Measurements from ENCODE around the gene OSTF1.

DNA sequence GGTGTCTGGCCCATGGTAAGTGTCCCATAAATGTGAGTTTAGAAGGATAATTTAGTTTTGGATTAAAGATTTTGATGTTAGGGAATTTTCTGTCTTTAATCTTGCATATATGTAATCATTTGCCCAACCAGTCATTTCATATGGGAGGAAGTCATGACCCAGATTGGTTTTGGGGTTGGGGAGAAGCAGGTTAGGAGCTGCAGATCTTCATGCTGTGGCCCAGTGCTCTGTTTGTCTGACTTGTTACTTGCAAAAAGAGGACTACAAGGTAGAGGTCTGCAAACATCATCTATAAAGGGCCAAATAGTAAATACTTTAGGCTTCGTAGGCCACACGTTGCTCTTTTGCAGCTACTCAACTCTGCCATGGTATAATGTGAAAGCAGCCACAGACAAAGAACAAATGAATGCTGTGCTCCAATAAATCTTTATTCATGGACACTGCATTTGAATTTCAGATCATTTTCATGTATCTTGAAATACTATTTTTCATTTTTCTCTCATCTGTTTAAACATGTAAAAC lies 16.8 kb downstream of the OSTF1 start:
- TF ChIP-seq, protein P1, sequence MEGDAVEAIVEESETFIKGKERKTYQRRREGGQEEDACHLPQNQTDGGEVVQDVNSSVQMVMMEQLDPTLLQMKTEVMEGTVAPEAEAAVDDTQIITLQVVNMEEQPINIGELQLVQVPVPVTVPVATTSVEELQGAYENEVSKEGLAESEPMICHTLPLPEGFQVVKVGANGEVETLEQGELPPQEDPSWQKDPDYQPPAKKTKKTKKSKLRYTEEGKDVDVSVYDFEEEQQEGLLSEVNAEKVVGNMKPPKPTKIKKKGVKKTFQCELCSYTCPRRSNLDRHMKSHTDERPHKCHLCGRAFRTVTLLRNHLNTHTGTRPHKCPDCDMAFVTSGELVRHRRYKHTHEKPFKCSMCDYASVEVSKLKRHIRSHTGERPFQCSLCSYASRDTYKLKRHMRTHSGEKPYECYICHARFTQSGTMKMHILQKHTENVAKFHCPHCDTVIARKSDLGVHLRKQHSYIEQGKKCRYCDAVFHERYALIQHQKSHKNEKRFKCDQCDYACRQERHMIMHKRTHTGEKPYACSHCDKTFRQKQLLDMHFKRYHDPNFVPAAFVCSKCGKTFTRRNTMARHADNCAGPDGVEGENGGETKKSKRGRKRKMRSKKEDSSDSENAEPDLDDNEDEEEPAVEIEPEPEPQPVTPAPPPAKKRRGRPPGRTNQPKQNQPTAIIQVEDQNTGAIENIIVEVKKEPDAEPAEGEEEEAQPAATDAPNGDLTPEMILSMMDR (conservative IDR thresholded peaks at IDR 0.05; ENCODE audit: low read depth, low read length): no peak
- TF ChIP-seq EZH2phosphoT487 (IDR thresholded peaks at IDR 0.05; ENCODE audit: borderline replicate concordance, low read length): no peak

Measured in PC-3 (cell line).